Measurements from ENCODE around the gene PAX8. TPM values are rescaled to one million over a fixed set of nuclear protein-coding genes. Genes with fewer than 3 reads are reported as not detected.
"Not testable (repeated sequence)": the region's sequence is repeated elsewhere in the genome, so short reads cannot be mapped to it uniquely, and the experiment has no call there.

The PAX8 gene
- 1 to 10 TPM in 2 of 4 donors, under 1 TPM in 2; 0.58 to 2.1 (median 1.1) TPM for total RNA-seq

DNA sequence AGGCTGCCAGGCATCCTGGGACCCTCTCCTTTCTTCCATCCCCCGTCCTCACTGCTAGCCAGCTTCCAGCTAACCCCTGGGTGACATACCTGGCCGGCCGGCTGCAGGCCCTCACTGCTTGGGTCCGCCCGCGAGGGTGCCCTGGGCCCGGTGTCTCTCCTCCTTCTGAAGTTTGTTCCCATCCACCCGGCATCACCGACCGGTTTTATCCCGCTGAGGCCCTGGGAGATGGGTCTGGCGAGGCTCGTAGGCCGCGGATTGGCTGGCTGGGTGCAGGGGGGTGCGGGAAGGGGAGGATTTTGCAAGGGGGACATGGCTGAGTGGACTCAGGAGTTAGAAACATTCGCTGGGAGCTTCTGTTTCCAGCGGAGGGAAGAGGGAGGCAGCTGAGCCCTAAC lies at the start of gene PAX8:
Gene PAX8 (minus strand): TSS at position 180 of the 398 bp plus-strand sequence. CDS start 527 bp downstream, outside the sequence.
- Histone ChIP-seq H3K9me3 (no peaks in the 10 kb centered on the region), H3K4me3 (no peak within 1 kb of the TSS), H3K27ac (replicated peaks in 1 of 4) (no peak within 1 kb of the TSS), H3K4me1 (peaks cover 25 to 44% (median 36%) of the 10 kb centered on the region in 4 donors), H3K27me3 (peaks cover 0 to 53% (median 20%) of the 10 kb centered on the region in 4 donors), H3K36me3 (peaks cover 0 to 3% (median 0%) of the 10 kb centered on the region in 4 donors)
- WGBS, result 79% methylated on average over 16 of the region's 18 CpGs
- intact Hi-C loops (cut with DNase I), result no loop called here
- TF ChIP-seq POLR2AphosphoS5 (IDR thresholded peaks at IDR 0.05), result no peak
- TF ChIP-seq, protein P1, sequence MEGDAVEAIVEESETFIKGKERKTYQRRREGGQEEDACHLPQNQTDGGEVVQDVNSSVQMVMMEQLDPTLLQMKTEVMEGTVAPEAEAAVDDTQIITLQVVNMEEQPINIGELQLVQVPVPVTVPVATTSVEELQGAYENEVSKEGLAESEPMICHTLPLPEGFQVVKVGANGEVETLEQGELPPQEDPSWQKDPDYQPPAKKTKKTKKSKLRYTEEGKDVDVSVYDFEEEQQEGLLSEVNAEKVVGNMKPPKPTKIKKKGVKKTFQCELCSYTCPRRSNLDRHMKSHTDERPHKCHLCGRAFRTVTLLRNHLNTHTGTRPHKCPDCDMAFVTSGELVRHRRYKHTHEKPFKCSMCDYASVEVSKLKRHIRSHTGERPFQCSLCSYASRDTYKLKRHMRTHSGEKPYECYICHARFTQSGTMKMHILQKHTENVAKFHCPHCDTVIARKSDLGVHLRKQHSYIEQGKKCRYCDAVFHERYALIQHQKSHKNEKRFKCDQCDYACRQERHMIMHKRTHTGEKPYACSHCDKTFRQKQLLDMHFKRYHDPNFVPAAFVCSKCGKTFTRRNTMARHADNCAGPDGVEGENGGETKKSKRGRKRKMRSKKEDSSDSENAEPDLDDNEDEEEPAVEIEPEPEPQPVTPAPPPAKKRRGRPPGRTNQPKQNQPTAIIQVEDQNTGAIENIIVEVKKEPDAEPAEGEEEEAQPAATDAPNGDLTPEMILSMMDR (IDR thresholded peaks at IDR 0.05), result no peak
- TF ChIP-seq EP300 (IDR thresholded peaks at IDR 0.05), result no peak
- TF ChIP-seq POLR2A (IDR thresholded peaks at IDR 0.05; ENCODE audit: low read depth), result no peak
- DNase-seq (ENCODE audit: extremely low spot score), result no peak

DNA sequence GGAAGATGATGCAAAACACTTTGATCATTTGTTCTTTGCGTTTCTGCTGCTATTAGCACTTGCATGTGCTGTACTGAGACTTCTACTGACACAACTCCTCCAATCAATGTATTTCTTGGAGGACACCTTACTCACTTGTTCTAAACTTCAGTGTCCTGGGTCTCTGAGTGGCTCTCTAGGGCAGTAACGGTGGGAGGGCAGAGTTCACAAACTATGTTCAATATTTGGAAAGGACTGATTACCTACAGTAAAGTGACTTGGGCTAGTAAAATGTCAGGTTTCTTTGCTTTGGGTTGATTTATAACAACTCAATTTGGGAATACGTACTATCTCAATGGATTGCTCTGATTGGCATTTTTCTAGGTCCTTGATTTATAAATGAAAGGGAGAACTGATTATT lies 49.3 kb upstream of the PAX8 start:
- 94% methylated on average over 3 of the region's 3 CpGs for WGBS
- Histone ChIP-seq H3K9me3 (no peaks in the 10 kb centered on the region), H3K4me3 (no peak overlapping the region), H3K4me1 (peaks cover 0 to 34% (median 28%) of the 10 kb centered on the region in 4 donors), H3K27me3 (no peaks in the 10 kb centered on the region), H3K36me3 (no peaks in the 10 kb centered on the region), H3K27ac (replicated peaks in 1 of 4) (peak overlapping the region in 2 of 4 donors; percentile 59 to 61)
- no peak for DNase-seq (ENCODE audit: extremely low spot score)
- intact Hi-C loops (cut with DNase I), result loop anchor here (5.0 kb wide), 1 partner anchor 46 kb away; no protein-coding TSS in a partner anchor
- TF ChIP-seq POLR2A (IDR thresholded peaks at IDR 0.05; ENCODE audit: low read depth) (no peak), POLR2AphosphoS5 (IDR thresholded peaks at IDR 0.05) (no peak), EP300 (IDR thresholded peaks at IDR 0.05) (no peak)
- TF ChIP-seq, protein P1 (IDR thresholded peaks at IDR 0.05), result no peak

DNA sequence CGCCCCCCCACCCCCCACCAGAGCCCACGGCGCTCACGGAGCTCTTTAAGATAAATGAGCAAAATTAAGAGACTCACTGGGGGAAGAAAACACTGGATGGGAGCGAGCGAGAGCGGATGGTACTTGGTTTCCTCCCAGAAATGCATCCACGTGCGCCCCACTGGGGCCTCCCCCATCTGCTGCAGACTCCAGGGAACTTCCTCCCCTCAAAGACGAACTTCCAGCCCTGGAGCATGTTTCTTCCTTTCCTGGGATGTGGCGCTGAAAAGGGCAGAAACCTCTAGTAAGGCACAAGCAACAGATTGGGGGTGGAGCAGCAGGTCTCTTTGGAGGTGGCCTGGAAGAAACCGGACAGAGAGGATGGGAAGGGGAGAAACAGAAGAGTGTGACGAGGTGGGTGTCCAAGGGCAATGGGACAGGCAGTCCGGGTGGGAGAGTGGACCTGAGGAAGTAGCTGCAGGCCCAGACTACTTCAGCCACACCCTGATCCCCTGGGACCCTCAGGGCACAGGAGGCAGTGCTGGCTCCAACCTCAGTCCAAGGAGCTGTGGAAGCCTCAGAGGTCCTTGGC lies 46.5 kb upstream of the PAX8 start:
- Histone ChIP-seq H3K4me3 (peak overlapping the region; percentile 47 to 62 (median 54)), H3K4me1 (peaks cover 0 to 34% (median 28%) of the 10 kb centered on the region in 4 donors), H3K27ac (replicated peaks in 1 of 4) (peak overlapping the region; percentile 70 to 81 (median 76))
- not testable (repeated sequence) for DNase-seq (ENCODE audit: extremely low spot score); H3K27me3 ChIP-seq; H3K36me3 ChIP-seq; H3K9me3 ChIP-seq
- intact Hi-C loops (cut with DNase I), result loop anchor here (5.0 kb wide), 1 partner anchor 43 kb away; no protein-coding TSS in a partner anchor
- WGBS, result 10% methylated on average over 14 of the region's 14 CpGs

DNA sequence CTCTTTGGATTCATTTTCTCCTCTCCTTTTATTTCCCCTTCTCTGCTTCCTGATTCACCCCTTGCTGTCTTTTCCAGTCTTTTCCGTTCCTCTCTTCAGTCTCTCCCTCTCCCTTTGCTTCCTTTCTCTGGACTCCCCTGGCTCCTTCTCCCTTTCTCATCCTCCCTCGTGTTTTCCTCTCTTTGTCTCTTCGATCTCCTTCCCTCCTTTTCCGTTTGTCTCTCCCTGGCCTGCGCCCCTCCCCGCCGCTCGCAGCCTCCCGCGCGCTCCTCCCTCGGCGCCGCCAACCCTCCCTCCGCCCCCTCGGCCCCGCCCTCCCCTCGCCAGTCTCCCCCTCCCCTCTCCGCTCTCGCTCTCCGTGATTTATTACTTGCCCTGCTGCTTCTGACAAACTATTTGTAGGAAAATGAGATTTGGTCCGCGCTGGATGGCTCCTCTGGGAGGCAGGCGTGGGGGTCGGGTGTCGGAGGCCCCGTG lies 46.0 kb upstream of the PAX8 start:
- peaks cover 0 to 31% (median 26%) of the 10 kb centered on the region in 4 donors for H3K4me1 ChIP-seq
- H3K9me3 ChIP-seq, result no peaks in the 10 kb centered on the region
- under 1% methylated on average over 27 of the region's 27 CpGs for WGBS
- peak in 1 of 2 donors; percentile 8 for TF ChIP-seq POLR2AphosphoS5 (IDR thresholded peaks at IDR 0.05)
- TF ChIP-seq EP300 (IDR thresholded peaks at IDR 0.05), result no peak
- TF ChIP-seq, protein P1 (IDR thresholded peaks at IDR 0.05), result no peak
- TF ChIP-seq POLR2A (IDR thresholded peaks at IDR 0.05; ENCODE audit: low read depth), result no peak
- no peaks in the 10 kb centered on the region for H3K36me3 ChIP-seq
- no peak for DNase-seq (ENCODE audit: extremely low spot score)
- intact Hi-C loops (cut with DNase I), result loop anchor here (5.0 kb wide), 1 partner anchor 42 kb away; no protein-coding TSS in a partner anchor
- peak overlapping the region; percentile 70 to 81 (median 76) for H3K27ac ChIP-seq (replicated peaks in 1 of 4)
- peak overlapping the region; percentile 47 to 62 (median 54) for H3K4me3 ChIP-seq
- H3K27me3 ChIP-seq, result no peaks in the 10 kb centered on the region

DNA sequence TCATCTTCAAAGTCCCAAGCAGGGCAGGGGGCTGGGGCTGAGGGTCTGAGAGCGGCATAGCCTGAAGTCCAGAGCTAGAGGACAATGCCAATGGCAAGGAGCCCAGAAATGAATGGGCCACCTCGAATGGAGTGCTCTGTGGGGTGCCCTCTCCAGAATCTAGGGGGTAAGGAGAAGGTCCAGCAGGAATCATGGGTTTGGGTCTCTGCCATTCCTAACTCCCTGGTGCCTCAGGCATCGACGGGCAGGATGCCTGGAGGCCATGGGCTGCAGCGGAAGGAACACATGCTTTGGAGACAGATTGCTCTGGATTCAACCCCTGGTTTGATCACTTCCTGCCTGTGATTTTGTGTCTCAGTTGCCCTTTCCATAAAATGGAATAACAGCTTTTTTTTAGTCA lies 44.4 kb upstream of the PAX8 start:
- H3K27me3 ChIP-seq; DNase-seq (ENCODE audit: extremely low spot score); intact Hi-C loops (cut with DNase I); H3K36me3 ChIP-seq; H3K27ac ChIP-seq (replicated peaks in 1 of 4); H3K9me3 ChIP-seq; H3K4me3 ChIP-seq: not testable (repeated sequence)
- H3K4me1 ChIP-seq, result peaks cover 0 to 20% (median 18%) of the 10 kb centered on the region in 4 donors
- WGBS, result 76% methylated on average over 5 of the region's 5 CpGs

DNA sequence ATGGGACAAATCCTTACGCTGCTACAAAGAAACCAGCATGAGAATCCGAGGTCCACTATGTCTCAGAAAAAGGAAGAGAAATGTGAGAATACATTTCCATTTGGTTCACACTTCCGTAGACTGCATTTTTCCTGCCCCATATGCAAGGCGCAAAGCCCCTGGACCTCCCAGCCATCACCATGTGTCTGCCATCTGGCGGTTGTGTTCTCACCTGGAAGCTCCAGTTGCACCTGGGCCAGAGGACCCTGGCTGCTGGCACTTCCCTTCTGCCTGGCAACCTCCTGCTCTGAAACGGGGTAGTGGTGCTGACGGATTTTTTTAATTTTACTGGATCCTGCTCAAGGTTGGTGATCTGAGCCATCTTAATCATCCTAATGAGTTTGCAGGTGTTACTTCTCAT lies 41.4 kb upstream of the PAX8 start:
- H3K27ac ChIP-seq (replicated peaks in 1 of 4); H3K9me3 ChIP-seq; DNase-seq (ENCODE audit: extremely low spot score); H3K4me3 ChIP-seq; H3K36me3 ChIP-seq; H3K27me3 ChIP-seq; intact Hi-C loops (cut with DNase I): not testable (repeated sequence)
- H3K4me1 ChIP-seq, result peaks cover 0 to 15% (median 11%) of the 10 kb centered on the region in 4 donors
- 77% methylated on average over 7 of the region's 7 CpGs for WGBS

DNA sequence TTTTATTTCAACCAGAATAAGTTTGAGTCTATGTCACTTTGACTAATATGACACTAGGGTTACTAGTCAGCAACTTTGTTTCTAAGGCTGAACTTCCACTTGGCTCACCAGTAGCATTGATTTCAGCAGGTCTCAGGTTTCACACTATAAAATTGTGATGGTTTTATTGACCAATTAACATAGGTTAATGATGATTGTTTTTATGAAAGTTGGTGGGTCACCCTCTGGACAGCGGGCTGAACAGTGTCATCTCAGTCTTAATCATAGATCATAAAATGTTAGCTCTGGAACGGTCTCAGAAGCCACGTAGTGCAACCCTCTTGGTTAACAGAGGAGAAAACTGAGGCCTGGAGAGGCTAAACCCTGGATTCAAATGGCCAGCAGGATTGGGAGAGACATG lies 40.2 kb upstream of the PAX8 start:
- H3K9me3 ChIP-seq; H3K27me3 ChIP-seq; H3K4me1 ChIP-seq; DNase-seq (ENCODE audit: extremely low spot score); H3K36me3 ChIP-seq; H3K27ac ChIP-seq (replicated peaks in 1 of 4); intact Hi-C loops (cut with DNase I); H3K4me3 ChIP-seq: not testable (repeated sequence)
- 87% methylated on average over 3 of the region's 3 CpGs for WGBS
